Neural progenitor cell (in vitro differentiated cells): ENCODE results near the gene PLAAT5. TPM values are rescaled to one million over a fixed set of nuclear protein-coding genes. Genes with fewer than 3 reads are reported as not detected.
"Not testable (repeated sequence)": the region's sequence is repeated elsewhere in the genome, so short reads cannot be mapped to it uniquely, and the experiment has no call there.

Experiments used
- DNase-seq: peaks from one replicate; pipeline ENCODE4 v3.0.0-alpha.2; 2016; ENCODE audit warnings: low spot score
- H2AFZ ChIP-seq: fragments of 200-600 bp; sonication (generic); replicated peaks from 2 replicates; pipeline ENCODE4 v1.6.1; 2016; ENCODE audit warnings: antibody characterized with exemption
- H3F3A ChIP-seq: fragments of 200-600 bp; sonication (generic); 2 replicates; pipeline ENCODE4 v1.6.1; 2016; ENCODE audit warnings: antibody characterized with exemption, low read depth
- H3K27ac ChIP-seq: fragments of 200-600 bp; sonication (generic); 2 replicates; pipeline ENCODE4 v1.5.1; 2016; ENCODE audit warnings: mild to moderate bottlenecking
- H3K27me3 ChIP-seq: fragments of 200-600 bp; sonication (generic); 2 replicates; pipeline ENCODE4 v1.6.1; 2016; ENCODE audit warnings: mild to moderate bottlenecking, moderate library complexity
- H3K36me3 ChIP-seq: fragments of 200-600 bp; sonication (generic); 2 replicates; pipeline ENCODE4 v1.5.1; 2016
- H3K4me1 ChIP-seq: fragments of 200-600 bp; sonication (generic); 2 replicates; pipeline ENCODE4 v1.6.1; 2016; ENCODE audit warnings: mixed run types
- H3K4me2 ChIP-seq: fragments of 200-600 bp; sonication (generic); 2 replicates; pipeline ENCODE4 v1.6.1; 2016
- H3K4me3 ChIP-seq: fragments of 200-600 bp; sonication (generic); 2 replicates; pipeline ENCODE4 v1.5.1; 2016
- H3K79me2 ChIP-seq: fragments of 200-600 bp; sonication (generic); 2 replicates; pipeline ENCODE4 v1.6.1; 2016; ENCODE audit warnings: low read depth
- H3K9ac ChIP-seq: fragments of 200-600 bp; sonication (generic); 2 replicates; pipeline ENCODE4 v1.6.1; 2016
- H3K9me3 ChIP-seq: fragments of 200-600 bp; sonication (generic); 2 replicates; pipeline ENCODE4 v1.5.1; 2016; ENCODE audit warnings: low read depth
- H4K20me1 ChIP-seq: fragments of 200-600 bp; sonication (generic); 2 replicates; pipeline ENCODE4 v1.6.1; 2016; ENCODE audit warnings: low read depth
- H3K27ac Mint-ChIP-seq: 3 replicates; pipeline ENCODE4 v1.8.0; 2021; ENCODE audit warnings: mixed read lengths
- H3K27me3 Mint-ChIP-seq: 2 replicates; pipeline ENCODE4 v1.8.0; 2022; ENCODE audit warnings: low read depth, mild to moderate bottlenecking, inconsistent platforms, moderate library complexity, mixed read lengths; ENCODE audit not compliant: insufficient read depth
- H3K36me3 Mint-ChIP-seq: 3 replicates; pipeline ENCODE4 v1.8.0; 2021; ENCODE audit warnings: mixed read lengths
- H3K4me1 Mint-ChIP-seq: 3 replicates; pipeline ENCODE4 v1.8.0; 2021; ENCODE audit warnings: mixed read lengths
- H3K4me3 Mint-ChIP-seq: 3 replicates; pipeline ENCODE4 v1.8.0; 2021; ENCODE audit warnings: mild to moderate bottlenecking, moderate library complexity, mixed read lengths
- H3K9me3 Mint-ChIP-seq: 3 replicates; pipeline ENCODE4 v1.8.0; 2020; ENCODE audit warnings: mixed read lengths
- EZH2 ChIP-seq: fragments of 200-600 bp; sonication (generic); IDR thresholded peaks from 2 replicates; pipeline ENCODE4 v1.6.1; 2017; ENCODE audit warnings: antibody characterized with exemption, mild to moderate bottlenecking, moderate library complexity
- EZH2phosphoT487 ChIP-seq: fragments of 200-600 bp; sonication (generic); IDR thresholded peaks from 2 replicates; pipeline ENCODE4 v1.6.1; 2017; ENCODE audit warnings: antibody characterized with exemption
- total RNA-seq: library from RNA; depleted of rRNA; stranded (reverse); fragments of >200 nt; gene quantifications from 2 replicates; pipeline ENCODE4 v1.2.3, GENCODE V29; 2015; ENCODE audit warnings: low replicate concordance
- TF ChIP-seq, protein P1 (sequence below): fragments of 200-600 bp; sonication (generic); IDR thresholded peaks from 2 replicates; pipeline ENCODE4 v1.5.1; 2017; ENCODE audit warnings: antibody characterized with exemption, mild to moderate bottlenecking

PLAAT5 gene
- total RNA-seq, 1 donor from 2014 or later, result not detected

- not testable (repeated sequence) for H3K9me3 Mint-ChIP-seq, H3K36me3 Mint-ChIP-seq, H3K27ac Mint-ChIP-seq, DNase-seq, H3K27me3 Mint-ChIP-seq, H3K79me2 ChIP-seq, H3K4me3 Mint-ChIP-seq, H3K9me3 ChIP-seq, H4K20me1 ChIP-seq, H3K36me3 ChIP-seq, H3K4me3 ChIP-seq, H3K27ac ChIP-seq, H3K9ac ChIP-seq
- peaks cover 35% of the 10 kb centered on the region for H3F3A ChIP-seq
- H3K4me1 Mint-ChIP-seq, result peaks cover 21% of the 10 kb centered on the region
- peak overlapping the region; percentile 50 for H2AFZ ChIP-seq
- peak overlapping the region; percentile 54 for H3K4me2 ChIP-seq
- peaks cover 17% of the 10 kb centered on the region for H3K27me3 ChIP-seq
- H3K4me1 ChIP-seq, result peaks cover 42% of the 10 kb centered on the region
Observed at GRCh38 chr11:63528729-63529278, 37.8 kb upstream of the PLAAT5 start.

DNA sequence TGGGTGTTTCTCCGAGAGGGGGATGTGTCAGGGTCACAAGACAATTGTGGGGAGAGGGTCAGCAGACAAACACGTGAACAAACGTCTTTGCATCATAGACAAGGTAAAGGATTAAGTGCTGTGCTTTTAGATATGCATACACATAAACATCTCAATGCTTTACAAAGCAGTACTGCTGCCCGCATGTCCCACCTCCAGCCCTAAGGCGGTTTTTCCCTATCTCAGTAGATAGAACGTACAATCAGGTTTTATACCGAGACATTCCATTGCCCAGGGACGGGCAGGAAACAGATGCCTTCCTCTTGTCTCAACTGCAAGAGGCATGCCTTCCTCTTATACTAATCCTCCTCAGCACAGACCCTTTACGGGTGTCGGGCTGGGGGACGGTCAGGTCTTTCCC is 37.2 kb upstream of the PLAAT5 start:
- H4K20me1 ChIP-seq, H3K9ac ChIP-seq, H3K36me3 ChIP-seq, H3K9me3 Mint-ChIP-seq, H3K27me3 Mint-ChIP-seq, H2AFZ ChIP-seq, DNase-seq, H3K79me2 ChIP-seq, H3K27ac ChIP-seq, H3K36me3 Mint-ChIP-seq, H3K9me3 ChIP-seq, H3K27ac Mint-ChIP-seq, H3K4me3 Mint-ChIP-seq: not testable (repeated sequence)
- Histone ChIP-seq H3K4me1 (peaks cover 38% of the 10 kb centered on the region), H3K4me2 (peak overlapping the region; percentile 7), H3K27me3 (peaks cover 17% of the 10 kb centered on the region), H3F3A (peaks cover 33% of the 10 kb centered on the region), H3K4me3 (peak overlapping the region; percentile 1)
- H3K4me1 Mint-ChIP-seq, result peaks cover 17% of the 10 kb centered on the region

- H3K4me2 ChIP-seq, result peak overlapping the region; percentile 7
- H3K9ac ChIP-seq, result no peak overlapping the region
- H3K4me1 Mint-ChIP-seq, result peaks cover 13% of the 10 kb centered on the region
- no peak for DNase-seq
- H3K36me3 Mint-ChIP-seq, result no peaks in the 10 kb centered on the region
- no peak overlapping the region for H3K4me3 Mint-ChIP-seq
- H3K4me1 ChIP-seq, result peaks cover 33% of the 10 kb centered on the region
- H3K9me3 Mint-ChIP-seq, result peaks cover 4% of the 10 kb centered on the region
- no peaks in the 10 kb centered on the region for H3K36me3 ChIP-seq
- H3K27me3 ChIP-seq, result peaks cover 17% of the 10 kb centered on the region
- H3F3A ChIP-seq, result peaks cover 28% of the 10 kb centered on the region
- peaks cover 9% of the 10 kb centered on the region for H3K27me3 Mint-ChIP-seq
- no peak overlapping the region for H3K27ac ChIP-seq
- peak overlapping the region; percentile 1 for H3K4me3 ChIP-seq
- H4K20me1 ChIP-seq, result no peaks in the 10 kb centered on the region
- no peaks in the 10 kb centered on the region for H3K9me3 ChIP-seq
- H3K27ac Mint-ChIP-seq, result no peak overlapping the region
- TF ChIP-seq EZH2phosphoT487 (no peak), EZH2 (no peak)
- TF ChIP-seq, protein P1, sequence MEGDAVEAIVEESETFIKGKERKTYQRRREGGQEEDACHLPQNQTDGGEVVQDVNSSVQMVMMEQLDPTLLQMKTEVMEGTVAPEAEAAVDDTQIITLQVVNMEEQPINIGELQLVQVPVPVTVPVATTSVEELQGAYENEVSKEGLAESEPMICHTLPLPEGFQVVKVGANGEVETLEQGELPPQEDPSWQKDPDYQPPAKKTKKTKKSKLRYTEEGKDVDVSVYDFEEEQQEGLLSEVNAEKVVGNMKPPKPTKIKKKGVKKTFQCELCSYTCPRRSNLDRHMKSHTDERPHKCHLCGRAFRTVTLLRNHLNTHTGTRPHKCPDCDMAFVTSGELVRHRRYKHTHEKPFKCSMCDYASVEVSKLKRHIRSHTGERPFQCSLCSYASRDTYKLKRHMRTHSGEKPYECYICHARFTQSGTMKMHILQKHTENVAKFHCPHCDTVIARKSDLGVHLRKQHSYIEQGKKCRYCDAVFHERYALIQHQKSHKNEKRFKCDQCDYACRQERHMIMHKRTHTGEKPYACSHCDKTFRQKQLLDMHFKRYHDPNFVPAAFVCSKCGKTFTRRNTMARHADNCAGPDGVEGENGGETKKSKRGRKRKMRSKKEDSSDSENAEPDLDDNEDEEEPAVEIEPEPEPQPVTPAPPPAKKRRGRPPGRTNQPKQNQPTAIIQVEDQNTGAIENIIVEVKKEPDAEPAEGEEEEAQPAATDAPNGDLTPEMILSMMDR, result no peak
- no peaks in the 10 kb centered on the region for H3K79me2 ChIP-seq
- H2AFZ ChIP-seq, result no peak overlapping the region
Observed at GRCh38 chr11:63527667-63528066, 36.7 kb upstream of the PLAAT5 start.

DNA sequence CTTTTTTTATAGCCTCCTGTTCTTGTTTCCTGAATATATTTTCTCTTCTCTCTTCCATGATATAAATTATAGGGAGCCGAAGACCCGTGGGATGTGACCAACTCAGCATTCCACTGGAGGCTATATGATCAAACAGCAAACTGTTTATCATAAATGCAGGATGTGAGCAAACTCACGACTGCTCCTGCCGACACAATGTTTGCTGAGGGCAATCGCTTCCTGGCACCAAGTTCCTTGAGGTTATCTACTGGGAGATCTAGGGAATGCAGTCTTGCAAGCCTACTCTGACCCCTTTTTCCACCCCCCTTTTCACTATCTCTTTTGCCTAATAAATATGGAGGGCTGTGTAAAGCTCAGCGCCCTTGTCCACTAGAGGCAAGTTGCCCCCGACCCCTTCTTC is 32.2 kb upstream of the PLAAT5 start:
- TF ChIP-seq EZH2phosphoT487 (no peak), EZH2 (no peak)
- TF ChIP-seq, protein P1, result no peak
- H3K36me3 Mint-ChIP-seq, result no peaks in the 10 kb centered on the region
- Histone ChIP-seq H3F3A (peaks cover 4% of the 10 kb centered on the region), H3K79me2 (no peaks in the 10 kb centered on the region), H3K9me3 (no peaks in the 10 kb centered on the region), H3K36me3 (no peaks in the 10 kb centered on the region), H3K4me1 (peaks cover 5% of the 10 kb centered on the region), H3K9ac (no peak overlapping the region), H2AFZ (no peak overlapping the region), H3K27ac (no peak overlapping the region), H3K4me2 (no peak overlapping the region), H3K4me3 (no peak overlapping the region), H4K20me1 (no peaks in the 10 kb centered on the region), H3K27me3 (peaks cover 6% of the 10 kb centered on the region)
- peaks cover 6% of the 10 kb centered on the region for H3K9me3 Mint-ChIP-seq
- peaks cover 11% of the 10 kb centered on the region for H3K27me3 Mint-ChIP-seq
- no peak overlapping the region for H3K4me3 Mint-ChIP-seq
- no peak overlapping the region for H3K27ac Mint-ChIP-seq
- no peak for DNase-seq
- H3K4me1 Mint-ChIP-seq, result peaks cover 4% of the 10 kb centered on the region
